GM19240 (cell line): ENCODE data around the gene WDR43.

ENCODE experiments used
- DNase-seq: peaks from one replicate; pipeline ENCODE4 v3.0.0; 2011; ENCODE audit warnings: low spot score; ENCODE audit not compliant: insufficient read length

WDR43 gene

GRCh38 chr2:28909655-28910353 lies 15.3 kb downstream of the WDR43 start:
- no peak for DNase-seq

DNA sequence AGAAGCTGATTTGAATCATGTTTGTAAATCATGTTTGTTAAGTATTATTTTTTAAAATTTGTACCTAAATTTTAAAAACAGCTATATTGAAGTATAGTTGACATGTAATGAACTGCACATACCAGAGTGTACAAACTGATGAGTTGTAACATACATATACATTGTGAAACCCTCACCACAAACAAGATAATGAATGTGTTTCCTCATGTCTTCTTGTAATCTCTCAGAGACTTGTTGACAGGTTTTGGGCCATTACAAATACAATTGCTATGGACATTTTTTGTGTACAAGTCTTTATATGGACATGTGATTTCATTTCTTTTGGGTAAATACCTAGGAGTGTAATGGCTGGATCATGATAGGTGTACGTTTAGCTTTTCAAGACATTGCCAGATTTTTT lies 21.5 kb downstream of the WDR43 start:
- DNase-seq = no peak

- DNase-seq = no peak
These were observed 32.4 kb downstream of the WDR43 start for GRCh38 chr2:28926847-28927246.

DNA sequence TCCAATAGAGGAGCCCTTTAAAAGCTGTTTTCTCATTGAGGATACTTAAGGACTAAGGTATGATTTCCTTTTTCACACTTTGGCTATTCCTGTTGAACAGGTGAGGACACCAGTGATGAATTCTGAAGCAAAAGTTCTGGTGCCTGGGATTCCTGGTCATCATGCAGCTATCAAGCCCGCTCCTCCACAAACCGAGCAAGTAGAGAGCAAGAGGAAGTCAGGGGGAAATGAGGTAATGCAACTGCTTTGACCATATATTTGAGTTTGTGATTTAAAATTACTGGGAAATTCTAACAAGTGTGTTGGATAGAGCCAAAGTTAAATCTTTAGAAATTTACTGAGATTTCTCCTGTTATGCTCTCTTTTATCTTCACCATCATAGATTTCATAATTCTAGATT lies 33.0 kb downstream of the WDR43 start:
- no peak for DNase-seq

DNA sequence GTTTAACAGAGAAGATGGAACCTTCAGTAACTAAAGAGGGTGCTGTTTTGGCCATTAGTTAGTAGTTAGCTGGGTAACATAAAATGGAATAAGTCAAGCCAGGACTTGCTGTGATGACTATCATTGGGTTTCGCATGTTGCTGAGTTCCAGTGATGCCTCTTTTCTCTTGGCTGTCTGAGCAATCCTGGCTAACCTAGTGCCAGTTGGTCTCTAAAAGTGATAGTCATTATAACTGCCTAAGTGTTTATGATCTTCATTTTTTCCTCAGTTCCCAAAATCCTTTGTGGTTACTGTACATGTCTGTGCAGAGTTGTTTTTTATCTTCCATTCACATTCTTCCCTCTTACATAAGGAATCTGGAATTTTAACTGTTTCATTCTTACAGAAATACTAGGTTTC lies 33.4 kb downstream of the WDR43 start:
- no peak for DNase-seq

GRCh38 chr2:28929581-28929980 lies 35.1 kb downstream of the WDR43 start:
- no peak for DNase-seq

GRCh38 chr2:28930205-28930604 lies 35.7 kb downstream of the WDR43 start:
- DNase-seq = no peak

GRCh38 chr2:28934769-28935168 lies 40.3 kb downstream of the WDR43 start:
- DNase-seq = no peak

DNA sequence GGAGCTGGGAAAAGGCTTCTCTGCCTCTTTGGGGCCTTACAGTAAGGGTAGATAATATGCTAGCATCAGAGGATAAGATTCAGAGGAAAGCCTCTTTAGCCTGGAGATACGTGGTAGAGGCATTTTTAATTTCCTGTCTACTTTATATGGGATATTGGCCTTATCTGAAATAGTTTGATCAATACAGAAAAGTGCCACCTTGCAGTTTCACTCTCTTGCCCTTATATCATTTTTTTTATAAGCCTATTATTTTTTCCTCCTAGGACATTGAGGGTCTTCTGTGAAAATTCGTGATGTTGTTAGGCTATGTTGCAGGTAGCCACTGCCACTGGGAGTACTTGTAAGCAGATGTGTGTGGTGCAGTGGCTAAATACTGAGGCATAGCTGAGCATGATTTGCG lies 46.5 kb downstream of the WDR43 start:
- no peak for DNase-seq

DNA sequence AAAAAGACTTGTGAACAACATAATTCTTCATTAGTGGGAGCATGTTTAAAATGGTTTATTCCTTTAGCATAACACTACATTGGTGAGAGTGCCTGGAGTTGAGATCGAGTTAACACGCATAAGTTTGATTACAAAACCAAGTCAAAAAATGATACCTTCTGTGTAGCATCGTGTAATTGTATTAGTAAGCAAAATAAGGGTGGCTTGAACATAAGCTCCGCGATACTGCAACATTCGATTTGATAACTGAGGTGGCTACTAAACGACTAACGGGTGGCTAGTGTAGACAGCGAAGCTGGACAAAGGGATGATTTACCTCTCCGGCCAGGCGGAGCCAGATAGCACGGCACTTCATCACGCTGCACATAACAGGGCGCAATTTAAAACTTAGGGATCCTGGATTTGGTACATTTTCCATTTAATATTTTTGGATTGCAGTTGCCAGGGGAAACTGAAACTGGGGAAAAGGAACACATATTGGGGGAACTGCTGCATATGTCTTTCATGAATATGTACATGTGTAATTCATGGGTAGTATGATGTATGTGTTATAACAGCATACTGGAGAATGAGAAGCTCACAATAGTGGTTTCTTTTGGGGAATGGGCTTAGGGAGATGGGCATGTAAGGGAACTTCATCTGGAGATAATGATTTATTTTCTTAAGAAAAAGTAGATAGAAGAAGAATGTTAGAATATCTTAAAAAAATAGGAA lies 50.2 kb downstream of the WDR43 start:
- DNase-seq = no peak

DNA sequence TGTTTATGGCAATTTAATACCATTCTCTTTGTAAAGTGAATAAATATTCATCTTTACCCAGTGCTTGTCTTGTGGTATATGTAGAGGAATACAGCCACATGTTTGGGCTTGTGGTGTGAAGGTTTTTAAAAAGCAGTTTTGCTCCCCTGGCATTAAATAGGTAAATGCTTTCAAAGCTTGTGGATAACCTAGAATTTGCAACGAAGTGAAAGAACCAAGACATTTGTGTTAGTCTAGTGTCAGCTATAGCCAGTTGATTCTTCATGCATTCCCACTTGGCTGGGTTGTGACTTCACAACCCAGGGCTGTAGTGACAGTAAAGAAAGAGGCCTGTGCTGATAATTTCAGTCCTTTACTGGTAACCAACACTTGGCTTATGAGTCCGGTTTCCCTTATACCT lies 53.7 kb downstream of the WDR43 start:
- no peak for DNase-seq

DNA sequence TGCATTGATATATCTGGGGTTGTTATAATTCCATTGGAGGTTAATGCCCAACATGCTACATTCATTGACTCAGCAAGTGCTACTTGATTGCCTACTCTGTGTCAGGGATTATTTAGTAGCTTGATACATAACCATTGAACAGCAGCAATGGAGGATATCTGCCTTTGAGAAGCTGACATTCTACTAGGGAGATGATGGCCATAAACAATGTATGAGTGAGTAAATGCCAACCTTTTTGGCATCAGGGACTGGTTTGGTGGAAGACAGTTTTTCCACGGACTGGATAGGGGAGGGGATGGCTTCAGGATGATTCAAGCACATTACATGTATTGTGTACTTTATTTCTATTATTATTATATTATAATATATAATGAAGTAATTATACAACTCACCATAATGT lies 54.7 kb downstream of the WDR43 start:
- no peak for DNase-seq

DNA sequence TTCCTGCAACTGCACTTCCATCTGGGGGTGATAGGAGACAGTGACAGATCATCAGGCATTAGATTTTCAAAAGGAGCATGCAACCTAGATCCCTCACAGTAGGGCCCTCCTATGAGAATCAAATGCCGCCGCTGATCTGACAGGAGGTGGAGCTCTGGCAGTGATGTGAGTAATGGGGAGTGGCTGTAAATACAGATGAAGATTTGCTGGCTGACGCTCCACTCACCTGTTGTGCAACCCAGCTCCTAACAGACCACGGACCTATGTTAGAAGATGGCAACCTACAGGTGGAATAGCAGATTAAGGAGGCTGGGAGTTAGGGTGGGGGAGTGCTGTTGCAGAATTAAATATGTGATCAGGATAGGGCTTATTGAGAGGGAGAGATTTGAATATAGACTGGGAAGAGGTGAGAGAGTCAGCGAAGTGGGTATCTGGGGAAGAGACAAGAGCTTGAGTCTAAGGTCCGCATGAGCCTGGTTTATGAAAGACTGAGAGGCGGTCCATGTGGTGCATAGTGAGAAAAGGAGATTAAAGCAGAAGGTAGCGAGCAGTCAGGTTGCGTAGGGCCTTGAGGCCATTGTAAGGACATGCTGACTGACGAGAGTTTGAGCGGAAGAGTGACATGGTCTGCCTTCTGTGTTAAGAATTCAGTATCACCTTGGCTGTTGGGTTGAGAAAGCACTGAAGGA lies 55.3 kb downstream of the WDR43 start:
- no peak for DNase-seq

GRCh38 chr2:28950941-28951630 lies 56.6 kb downstream of the WDR43 start:
- no peak for DNase-seq

DNA sequence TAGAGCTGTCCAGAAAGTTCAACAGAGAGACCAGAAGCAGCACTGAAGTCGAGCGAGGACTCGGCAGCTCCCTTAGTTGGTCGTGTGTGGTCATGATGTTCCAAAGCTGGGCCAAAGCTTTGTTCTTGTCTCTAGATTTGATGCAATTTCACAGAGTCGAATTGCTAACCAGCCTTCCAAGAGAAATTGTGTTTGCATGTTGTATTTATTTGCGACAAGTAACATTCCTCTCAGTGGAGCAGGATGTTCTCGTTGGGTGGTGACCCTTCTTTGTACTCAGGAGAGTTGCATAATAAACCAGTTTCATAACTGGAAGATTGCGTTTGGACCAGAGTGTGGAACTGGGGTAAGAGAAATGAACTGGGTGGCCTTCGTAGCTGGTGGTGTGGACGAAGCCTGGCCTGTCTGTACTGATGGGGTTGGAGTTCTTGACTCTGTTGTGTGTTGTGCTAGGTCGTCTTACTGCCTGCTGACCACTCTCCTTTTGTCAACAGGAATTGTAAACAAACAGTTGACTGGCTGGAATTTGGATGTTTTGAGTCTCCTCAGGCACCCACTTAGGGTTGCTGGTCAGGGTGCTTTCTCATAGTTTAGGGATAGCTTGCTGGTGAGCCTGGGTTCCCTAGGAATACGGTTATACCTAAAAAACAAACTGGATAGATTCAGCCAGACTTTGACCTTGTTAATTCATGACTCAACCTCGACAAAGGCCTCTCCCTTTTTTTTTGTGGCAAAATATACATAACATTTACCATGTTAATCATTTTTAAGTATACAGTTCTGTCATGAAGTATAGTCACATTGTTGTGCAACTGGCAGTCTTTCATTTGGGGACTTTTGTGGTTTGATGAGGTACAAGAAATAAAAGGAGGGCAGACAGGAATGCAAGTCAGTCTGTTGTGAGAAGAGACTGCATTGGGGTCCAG lies 57.7 kb downstream of the WDR43 start:
- no peak for DNase-seq

DNA sequence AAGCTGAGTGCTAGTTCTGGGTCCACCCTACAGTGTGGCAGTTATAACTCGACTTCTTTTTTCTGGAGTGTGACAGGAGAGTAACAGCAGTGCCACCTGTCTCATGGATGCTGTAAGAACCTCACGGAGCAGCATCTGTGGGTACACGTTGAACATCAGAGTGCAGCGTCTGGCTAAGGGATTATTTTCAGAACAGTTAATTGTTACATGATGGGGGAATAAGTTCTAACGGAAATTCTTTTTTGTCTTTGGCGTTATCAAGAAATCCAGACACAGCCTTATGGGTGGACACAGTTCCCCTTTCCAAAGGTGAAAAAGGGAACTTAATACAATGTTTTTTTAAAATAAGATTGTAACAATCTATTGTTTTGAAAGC lies 58.4 kb downstream of the WDR43 start:
- DNase-seq = no peak

DNA sequence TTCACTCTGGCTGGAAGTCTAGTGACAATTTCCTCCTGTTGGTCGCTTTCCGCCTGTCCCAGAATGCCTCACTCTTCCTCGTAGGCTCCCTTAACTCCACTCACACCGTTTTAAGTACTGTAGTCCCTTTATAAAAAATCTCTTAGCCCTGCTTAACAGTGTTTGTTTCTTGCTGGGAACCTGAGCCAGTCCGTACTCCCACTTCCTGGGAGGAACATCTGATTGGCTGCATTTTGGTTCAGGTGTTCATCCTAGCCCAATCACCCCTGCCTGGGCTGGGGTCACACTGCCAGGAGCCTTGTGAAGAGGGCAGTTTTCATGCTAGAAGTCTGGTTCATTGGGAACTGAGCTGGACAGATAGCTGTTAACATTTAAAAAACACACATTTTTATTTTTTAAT lies 61.0 kb downstream of the WDR43 start:
- DNase-seq = no peak

DNA sequence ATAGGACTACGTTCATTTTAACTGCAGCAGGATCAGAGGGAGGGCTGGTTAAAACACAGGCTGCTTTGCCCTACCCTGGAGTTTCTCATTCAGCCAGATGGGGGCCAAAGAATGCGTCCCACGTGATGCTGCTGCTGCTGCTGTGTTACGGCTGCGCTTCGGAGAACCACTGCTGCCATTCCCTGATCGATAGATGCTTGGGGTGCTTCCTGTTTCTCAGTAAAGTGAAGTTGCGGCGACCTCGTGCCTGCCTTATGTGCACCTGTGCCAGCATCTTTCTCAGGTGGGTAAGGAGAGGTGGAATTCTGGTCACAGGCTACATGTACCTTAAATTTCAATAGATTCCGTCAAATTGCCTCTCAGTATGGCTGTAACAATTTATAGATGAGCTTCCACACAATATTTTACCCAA lies 62.0 kb downstream of the WDR43 start:
- DNase-seq = no peak

GRCh38 chr2:28956890-28957289 lies 62.4 kb downstream of the WDR43 start:
- no peak for DNase-seq

DNA sequence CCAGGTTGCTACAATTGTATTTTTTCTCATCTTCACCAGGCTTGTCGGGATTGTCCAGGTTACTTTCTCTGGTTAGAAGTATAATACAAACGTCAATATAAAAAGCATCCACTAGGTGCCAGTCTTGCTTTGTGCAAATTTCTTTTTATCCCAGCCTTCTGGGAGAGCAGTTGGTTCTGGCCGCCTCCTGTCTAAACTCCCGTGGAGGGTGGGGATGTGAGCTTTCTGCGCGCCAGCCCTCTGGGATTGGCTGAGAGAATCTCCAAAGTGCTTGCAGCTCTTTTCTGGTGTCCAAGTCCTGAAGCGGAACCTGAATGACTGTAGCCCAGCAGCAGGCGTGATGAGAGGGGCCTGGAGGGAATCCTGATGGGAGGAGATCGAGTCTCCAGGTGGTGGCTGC lies 64.2 kb downstream of the WDR43 start:
- peak; percentile 52 for DNase-seq

GRCh38 chr2:28960401-28960800 lies 65.9 kb downstream of the WDR43 start:
- DNase-seq = no peak
